Liver (tissue), 3 donors: ENCODE data around the gene CELF1.

Experiments
- EGR1 ChIP-seq, 2 donors: IDR thresholded peaks; 2 replicates each; pipeline ENCODE4 v1.6.1; 2016 to 2018; ENCODE audit warnings: antibody characterized with exemption in 2 of 2, low read depth in 2 of 2
- FOXA1 ChIP-seq: IDR thresholded peaks from 2 replicates; pipeline ENCODE4 v1.6.1; 2016; ENCODE audit warnings: antibody characterized with exemption
- GABPA ChIP-seq, 2 donors: IDR thresholded peaks in 1 of 2; conservative IDR thresholded peaks in 1 of 2; 2 replicates each; pipeline ENCODE4 v1.6.1; 2016; ENCODE audit warnings: antibody characterized with exemption in 2 of 2, mild to moderate bottlenecking in 1 of 2, moderate library complexity in 1 of 2
- RAD21 ChIP-seq, 2 donors: IDR thresholded peaks; 2 replicates each; pipeline ENCODE4 v1.6.1; 2016; ENCODE audit warnings: antibody characterized with exemption in 2 of 2, mild to moderate bottlenecking in 2 of 2
- SP1 ChIP-seq: IDR thresholded peaks from 2 replicates; pipeline ENCODE4 v1.6.1; 2018; ENCODE audit warnings: antibody characterized with exemption, mild to moderate bottlenecking
- TAF1 ChIP-seq: conservative IDR thresholded peaks from 2 replicates; pipeline ENCODE4 v1.6.1; 2016; ENCODE audit warnings: antibody characterized with exemption, mild to moderate bottlenecking
- TF ChIP-seq, protein P1 (sequence below): fragments of 150-350 bp; IDR thresholded peaks from 2 replicates; pipeline ENCODE4 v1.5.1; 2017; ENCODE audit warnings: improper control_type of control experiment, low read depth, low read length; ENCODE audit not compliant: missing input control
- TF ChIP-seq, protein P2 (sequence below): IDR thresholded peaks from 2 replicates; pipeline ENCODE4 v1.6.1; 2016; ENCODE audit warnings: antibody characterized with exemption
- TF ChIP-seq, protein P3 (sequence below): IDR thresholded peaks from 2 replicates; pipeline ENCODE4 v1.6.1; 2016; ENCODE audit warnings: antibody characterized with exemption
- TF ChIP-seq, protein P4 (sequence below): IDR thresholded peaks from 2 replicates; pipeline ENCODE4 v1.6.1; 2016; ENCODE audit warnings: antibody characterized with exemption
- TF ChIP-seq, protein P5 (sequence below): IDR thresholded peaks from 2 replicates; pipeline ENCODE4 v1.6.1; 2016; ENCODE audit warnings: antibody characterized with exemption, mild to moderate bottlenecking
- donor health status: healthy.
- donor health status: healthy.

DNA sequence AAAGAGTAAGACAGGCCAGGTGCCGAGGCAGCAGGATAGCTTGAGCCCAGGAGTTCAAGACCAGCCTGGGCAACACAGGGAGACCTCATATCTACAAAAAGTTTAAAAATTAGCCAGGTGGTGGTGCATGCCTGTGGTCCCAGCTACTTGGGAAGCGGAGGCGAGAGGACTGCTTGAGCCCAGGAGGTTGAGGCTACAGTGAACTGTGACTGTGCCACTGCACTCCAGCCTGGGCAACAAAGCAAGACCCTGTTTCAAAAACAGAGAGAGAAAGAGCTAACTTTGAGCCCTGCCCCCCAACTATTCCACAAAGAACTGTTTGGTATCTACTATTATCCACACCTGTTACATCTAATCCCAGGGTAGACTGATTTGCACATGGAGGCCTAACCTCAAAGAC is 54.8 kb downstream of the CELF1 start:
- TF ChIP-seq, protein P1, sequence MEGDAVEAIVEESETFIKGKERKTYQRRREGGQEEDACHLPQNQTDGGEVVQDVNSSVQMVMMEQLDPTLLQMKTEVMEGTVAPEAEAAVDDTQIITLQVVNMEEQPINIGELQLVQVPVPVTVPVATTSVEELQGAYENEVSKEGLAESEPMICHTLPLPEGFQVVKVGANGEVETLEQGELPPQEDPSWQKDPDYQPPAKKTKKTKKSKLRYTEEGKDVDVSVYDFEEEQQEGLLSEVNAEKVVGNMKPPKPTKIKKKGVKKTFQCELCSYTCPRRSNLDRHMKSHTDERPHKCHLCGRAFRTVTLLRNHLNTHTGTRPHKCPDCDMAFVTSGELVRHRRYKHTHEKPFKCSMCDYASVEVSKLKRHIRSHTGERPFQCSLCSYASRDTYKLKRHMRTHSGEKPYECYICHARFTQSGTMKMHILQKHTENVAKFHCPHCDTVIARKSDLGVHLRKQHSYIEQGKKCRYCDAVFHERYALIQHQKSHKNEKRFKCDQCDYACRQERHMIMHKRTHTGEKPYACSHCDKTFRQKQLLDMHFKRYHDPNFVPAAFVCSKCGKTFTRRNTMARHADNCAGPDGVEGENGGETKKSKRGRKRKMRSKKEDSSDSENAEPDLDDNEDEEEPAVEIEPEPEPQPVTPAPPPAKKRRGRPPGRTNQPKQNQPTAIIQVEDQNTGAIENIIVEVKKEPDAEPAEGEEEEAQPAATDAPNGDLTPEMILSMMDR, result no peak
- TF ChIP-seq SP1 (no peak), GABPA (IDR thresholded peaks at IDR 0.05 in 1 of 2, conservative IDR thresholded peaks at IDR 0.05 in 1 of 2) (no peak), TAF1 (no peak), EGR1 (IDR thresholded peaks at IDR 0.05; ENCODE audit: low read depth in 2 of 2) (no peak), FOXA1 (no peak), RAD21 (IDR thresholded peaks at IDR 0.05) (no peak)
- TF ChIP-seq, protein P2, sequence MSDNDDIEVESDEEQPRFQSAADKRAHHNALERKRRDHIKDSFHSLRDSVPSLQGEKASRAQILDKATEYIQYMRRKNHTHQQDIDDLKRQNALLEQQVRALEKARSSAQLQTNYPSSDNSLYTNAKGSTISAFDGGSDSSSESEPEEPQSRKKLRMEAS, result no peak
- TF ChIP-seq, protein P3, sequence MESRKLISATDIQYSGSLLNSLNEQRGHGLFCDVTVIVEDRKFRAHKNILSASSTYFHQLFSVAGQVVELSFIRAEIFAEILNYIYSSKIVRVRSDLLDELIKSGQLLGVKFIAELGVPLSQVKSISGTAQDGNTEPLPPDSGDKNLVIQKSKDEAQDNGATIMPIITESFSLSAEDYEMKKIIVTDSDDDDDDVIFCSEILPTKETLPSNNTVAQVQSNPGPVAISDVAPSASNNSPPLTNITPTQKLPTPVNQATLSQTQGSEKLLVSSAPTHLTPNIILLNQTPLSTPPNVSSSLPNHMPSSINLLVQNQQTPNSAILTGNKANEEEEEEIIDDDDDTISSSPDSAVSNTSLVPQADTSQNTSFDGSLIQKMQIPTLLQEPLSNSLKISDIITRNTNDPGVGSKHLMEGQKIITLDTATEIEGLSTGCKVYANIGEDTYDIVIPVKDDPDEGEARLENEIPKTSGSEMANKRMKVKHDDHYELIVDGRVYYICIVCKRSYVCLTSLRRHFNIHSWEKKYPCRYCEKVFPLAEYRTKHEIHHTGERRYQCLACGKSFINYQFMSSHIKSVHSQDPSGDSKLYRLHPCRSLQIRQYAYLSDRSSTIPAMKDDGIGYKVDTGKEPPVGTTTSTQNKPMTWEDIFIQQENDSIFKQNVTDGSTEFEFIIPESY, result no peak
- TF ChIP-seq, protein P4, sequence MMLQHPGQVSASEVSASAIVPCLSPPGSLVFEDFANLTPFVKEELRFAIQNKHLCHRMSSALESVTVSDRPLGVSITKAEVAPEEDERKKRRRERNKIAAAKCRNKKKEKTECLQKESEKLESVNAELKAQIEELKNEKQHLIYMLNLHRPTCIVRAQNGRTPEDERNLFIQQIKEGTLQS, result no peak
- TF ChIP-seq, protein P5, sequence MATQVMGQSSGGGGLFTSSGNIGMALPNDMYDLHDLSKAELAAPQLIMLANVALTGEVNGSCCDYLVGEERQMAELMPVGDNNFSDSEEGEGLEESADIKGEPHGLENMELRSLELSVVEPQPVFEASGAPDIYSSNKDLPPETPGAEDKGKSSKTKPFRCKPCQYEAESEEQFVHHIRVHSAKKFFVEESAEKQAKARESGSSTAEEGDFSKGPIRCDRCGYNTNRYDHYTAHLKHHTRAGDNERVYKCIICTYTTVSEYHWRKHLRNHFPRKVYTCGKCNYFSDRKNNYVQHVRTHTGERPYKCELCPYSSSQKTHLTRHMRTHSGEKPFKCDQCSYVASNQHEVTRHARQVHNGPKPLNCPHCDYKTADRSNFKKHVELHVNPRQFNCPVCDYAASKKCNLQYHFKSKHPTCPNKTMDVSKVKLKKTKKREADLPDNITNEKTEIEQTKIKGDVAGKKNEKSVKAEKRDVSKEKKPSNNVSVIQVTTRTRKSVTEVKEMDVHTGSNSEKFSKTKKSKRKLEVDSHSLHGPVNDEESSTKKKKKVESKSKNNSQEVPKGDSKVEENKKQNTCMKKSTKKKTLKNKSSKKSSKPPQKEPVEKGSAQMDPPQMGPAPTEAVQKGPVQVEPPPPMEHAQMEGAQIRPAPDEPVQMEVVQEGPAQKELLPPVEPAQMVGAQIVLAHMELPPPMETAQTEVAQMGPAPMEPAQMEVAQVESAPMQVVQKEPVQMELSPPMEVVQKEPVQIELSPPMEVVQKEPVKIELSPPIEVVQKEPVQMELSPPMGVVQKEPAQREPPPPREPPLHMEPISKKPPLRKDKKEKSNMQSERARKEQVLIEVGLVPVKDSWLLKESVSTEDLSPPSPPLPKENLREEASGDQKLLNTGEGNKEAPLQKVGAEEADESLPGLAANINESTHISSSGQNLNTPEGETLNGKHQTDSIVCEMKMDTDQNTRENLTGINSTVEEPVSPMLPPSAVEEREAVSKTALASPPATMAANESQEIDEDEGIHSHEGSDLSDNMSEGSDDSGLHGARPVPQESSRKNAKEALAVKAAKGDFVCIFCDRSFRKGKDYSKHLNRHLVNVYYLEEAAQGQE, result no peak
